ENCODE results near the gene NAXD. TPM values are rescaled to one million over a fixed set of nuclear protein-coding genes. Genes with fewer than 3 reads are reported as not detected.

Gene NAXD
- polyA plus RNA-seq, 1 donor from 2014 or later, result 58.1 TPM

GRCh38 chr13:110662777-110663443, 47.6 kb downstream of the NAXD start:
- H3K36me3 ChIP-seq (ENCODE audit: insufficient read depth, low read length), result peaks cover 28% of the 10 kb centered on the region
- TF ChIP-seq EZH2 (IDR thresholded peaks at IDR 0.05; ENCODE audit: borderline replicate concordance, insufficient read depth, low read length, poor library complexity, severe bottlenecking), result no peak
- no peak for TF ChIP-seq MXI1 (conservative IDR thresholded peaks at IDR 0.05; ENCODE audit: poor library complexity, severe bottlenecking)
- TF ChIP-seq EP300 (conservative IDR thresholded peaks at IDR 0.05; ENCODE audit: poor library complexity, severe bottlenecking), result no peak
- TF ChIP-seq CTCF (IDR thresholded peaks at IDR 0.05; ENCODE audit: poor library complexity, severe bottlenecking), result no peak
- no peak for TF ChIP-seq TAF1 (IDR thresholded peaks at IDR 0.05; ENCODE audit: low read depth)
- no peak for TF ChIP-seq POLR2AphosphoS5 (IDR thresholded peaks at IDR 0.05)
- TF ChIP-seq REST (IDR thresholded peaks at IDR 0.05; ENCODE audit: borderline replicate concordance), result no peak
- no peak for TF ChIP-seq RAD21 (conservative IDR thresholded peaks at IDR 0.05)
- TF ChIP-seq SMC3 (conservative IDR thresholded peaks at IDR 0.05; ENCODE audit: poor library complexity), result no peak
- no peaks in the 10 kb centered on the region for H3F3A ChIP-seq (ENCODE audit: insufficient read depth, low read length, poor library complexity, severe bottlenecking)

GRCh38 chr13:110663491-110663890, 48.1 kb downstream of the NAXD start:
- H3K9ac ChIP-seq (ENCODE audit: low read length), result no peak overlapping the region
- H3K27ac ChIP-seq (ENCODE audit: low read length), result no peak overlapping the region

More at GRCh38 chr13:110662777-110663443, 47.6 kb downstream of the NAXD start:
- Histone ChIP-seq H3K4me3 (ENCODE audit: low read length) (no peak overlapping the region), H3K27me3 (ENCODE audit: insufficient read depth, low read depth, low read length) (no peaks in the 10 kb centered on the region), H3K27ac (ENCODE audit: low read length) (no peak overlapping the region), H3K9ac (ENCODE audit: low read length) (no peak overlapping the region), H3K9me3 (ENCODE audit: low read length) (peaks cover 6% of the 10 kb centered on the region), H3K4me2 (ENCODE audit: low read length) (no peak overlapping the region), H2AFZ (ENCODE audit: low read depth, low read length) (no peak overlapping the region), H3K79me2 (replicated peaks; ENCODE audit: insufficient read depth, low read length) (no peaks in the 10 kb centered on the region), H4K20me1 (ENCODE audit: insufficient read depth) (no peaks in the 10 kb centered on the region), H3K9me2 (ENCODE audit: insufficient read depth, low read length) (no peaks in the 10 kb centered on the region)

More at GRCh38 chr13:110663491-110663890, 48.1 kb downstream of the NAXD start:
- Histone ChIP-seq H3K9me3 (ENCODE audit: low read length) (peaks cover 6% of the 10 kb centered on the region), H2AFZ (ENCODE audit: low read depth, low read length) (no peak overlapping the region), H3K9me2 (ENCODE audit: insufficient read depth, low read length) (no peaks in the 10 kb centered on the region), H3F3A (ENCODE audit: insufficient read depth, low read length, poor library complexity, severe bottlenecking) (no peaks in the 10 kb centered on the region), H4K20me1 (ENCODE audit: insufficient read depth) (no peaks in the 10 kb centered on the region), H3K4me3 (ENCODE audit: low read length) (no peak overlapping the region), H3K79me2 (replicated peaks; ENCODE audit: insufficient read depth, low read length) (no peaks in the 10 kb centered on the region), H3K4me2 (ENCODE audit: low read length) (no peak overlapping the region), H3K36me3 (ENCODE audit: insufficient read depth, low read length) (peaks cover 25% of the 10 kb centered on the region), H3K27me3 (ENCODE audit: insufficient read depth, low read depth, low read length) (no peaks in the 10 kb centered on the region)
- TF ChIP-seq RAD21 (conservative IDR thresholded peaks at IDR 0.05) (no peak), EP300 (conservative IDR thresholded peaks at IDR 0.05; ENCODE audit: poor library complexity, severe bottlenecking) (no peak), REST (IDR thresholded peaks at IDR 0.05; ENCODE audit: borderline replicate concordance) (no peak), CTCF (IDR thresholded peaks at IDR 0.05; ENCODE audit: poor library complexity, severe bottlenecking) (no peak), EZH2 (IDR thresholded peaks at IDR 0.05; ENCODE audit: borderline replicate concordance, insufficient read depth, low read length, poor library complexity, severe bottlenecking) (no peak), TAF1 (IDR thresholded peaks at IDR 0.05; ENCODE audit: low read depth) (no peak), MXI1 (conservative IDR thresholded peaks at IDR 0.05; ENCODE audit: poor library complexity, severe bottlenecking) (no peak), SMC3 (conservative IDR thresholded peaks at IDR 0.05; ENCODE audit: poor library complexity) (no peak), POLR2AphosphoS5 (IDR thresholded peaks at IDR 0.05) (no peak)

All from neural cell (in vitro differentiated cells).